NCI-H526 treated with DMSO at 0.1 percent for 48 hours (cell line): ENCODE measurements around the gene PNMT.

Experiments
- DNase-seq: peaks from one replicate; lab custom pipeline; 2025; lab: John Stamatoyannopoulos, UW

The PNMT gene

DNA sequence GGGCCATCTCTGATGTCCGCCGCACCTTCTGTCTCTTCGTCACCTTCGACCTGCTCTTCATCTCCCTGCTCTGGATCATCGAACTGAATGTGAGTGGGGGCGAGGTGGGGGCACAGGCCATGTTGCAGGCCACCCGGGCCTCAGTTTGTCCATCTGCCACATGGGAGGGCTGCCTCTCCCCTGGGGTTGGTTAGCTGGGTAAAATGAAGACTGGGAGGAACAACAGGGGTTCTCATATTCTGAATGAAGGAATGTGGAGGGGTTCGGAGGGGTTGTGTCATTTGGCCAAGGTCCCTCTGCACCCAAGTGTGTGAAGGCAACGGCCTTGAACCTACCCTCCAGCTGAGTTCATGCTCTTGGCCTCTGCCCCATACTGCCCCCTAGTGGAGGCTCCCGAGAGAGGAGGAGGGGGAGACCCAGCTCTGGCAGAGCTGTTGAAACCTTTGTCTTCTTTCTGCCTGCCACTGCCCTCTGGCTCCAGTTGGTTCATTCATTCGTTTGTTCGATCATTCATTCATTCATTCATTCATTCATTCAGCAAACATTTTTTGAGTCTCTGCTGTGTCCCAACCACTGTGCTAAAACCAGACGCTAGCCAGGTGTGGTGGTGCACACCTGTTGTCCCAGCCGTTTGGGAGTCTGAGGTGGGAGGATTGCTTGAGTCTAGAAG, 14.5 kb upstream of the PNMT start:
- no peak for DNase-seq

DNA sequence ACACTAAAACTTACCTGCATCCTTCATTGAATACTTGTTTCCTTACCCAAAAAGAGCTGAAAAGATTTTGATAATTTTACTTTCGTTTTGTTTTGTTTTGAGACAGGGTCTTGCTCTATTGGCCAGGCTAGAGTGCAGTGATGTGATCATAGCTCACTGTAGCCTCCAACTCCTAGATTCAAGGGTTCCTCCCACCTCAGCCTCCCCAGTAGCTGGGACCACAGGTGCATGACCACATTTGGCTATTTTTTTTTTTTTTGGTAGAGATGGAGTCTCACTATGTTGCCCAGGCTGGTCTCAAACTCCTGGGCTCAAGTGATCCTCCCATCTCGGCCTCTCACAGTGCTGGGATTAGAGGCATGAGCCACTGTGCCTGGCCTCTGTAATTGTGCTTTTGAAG, 13.1 kb upstream of the PNMT start:
- DNase-seq: no peak

DNA sequence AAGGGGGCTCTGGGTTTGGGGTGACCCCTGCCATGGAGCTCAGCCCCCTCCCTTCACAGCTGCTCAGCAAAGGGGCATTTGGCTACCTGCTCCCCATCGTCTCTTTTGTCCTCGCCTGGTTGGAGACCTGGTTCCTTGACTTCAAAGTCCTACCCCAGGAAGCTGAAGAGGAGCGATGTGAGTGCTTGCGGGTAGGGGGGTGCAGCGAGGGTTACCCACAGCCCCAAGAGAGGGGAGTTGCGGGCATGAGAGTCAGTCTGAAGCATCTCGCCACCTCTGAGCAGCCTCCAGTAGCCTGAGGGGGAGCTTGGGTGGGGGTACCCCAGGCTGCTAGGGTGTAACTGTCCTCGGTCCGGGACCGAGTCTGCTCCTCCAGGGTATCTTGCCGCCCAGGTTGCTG, 9.9 kb upstream of the PNMT start:
- DNase-seq: no peak

DNA sequence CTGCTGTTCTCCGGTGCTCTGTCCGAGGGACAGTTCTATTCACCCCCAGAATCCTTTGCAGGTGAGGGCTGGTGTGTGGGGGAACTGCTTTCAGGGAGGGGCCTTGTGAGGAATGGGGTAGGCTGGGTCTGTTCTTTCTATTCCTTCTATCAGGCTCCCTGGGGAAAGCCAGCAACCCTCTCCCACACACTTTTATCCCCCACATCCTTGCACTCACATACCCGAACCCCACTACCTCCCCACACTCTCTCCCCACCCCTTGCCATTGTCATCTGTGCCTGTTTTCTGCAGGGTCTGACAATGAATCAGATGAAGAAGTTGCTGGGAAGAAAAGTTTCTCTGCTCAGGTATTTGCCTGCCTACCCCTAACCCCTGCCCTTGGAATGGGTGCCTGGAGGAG, 9.5 kb upstream of the PNMT start:
- DNase-seq: no peak

DNA sequence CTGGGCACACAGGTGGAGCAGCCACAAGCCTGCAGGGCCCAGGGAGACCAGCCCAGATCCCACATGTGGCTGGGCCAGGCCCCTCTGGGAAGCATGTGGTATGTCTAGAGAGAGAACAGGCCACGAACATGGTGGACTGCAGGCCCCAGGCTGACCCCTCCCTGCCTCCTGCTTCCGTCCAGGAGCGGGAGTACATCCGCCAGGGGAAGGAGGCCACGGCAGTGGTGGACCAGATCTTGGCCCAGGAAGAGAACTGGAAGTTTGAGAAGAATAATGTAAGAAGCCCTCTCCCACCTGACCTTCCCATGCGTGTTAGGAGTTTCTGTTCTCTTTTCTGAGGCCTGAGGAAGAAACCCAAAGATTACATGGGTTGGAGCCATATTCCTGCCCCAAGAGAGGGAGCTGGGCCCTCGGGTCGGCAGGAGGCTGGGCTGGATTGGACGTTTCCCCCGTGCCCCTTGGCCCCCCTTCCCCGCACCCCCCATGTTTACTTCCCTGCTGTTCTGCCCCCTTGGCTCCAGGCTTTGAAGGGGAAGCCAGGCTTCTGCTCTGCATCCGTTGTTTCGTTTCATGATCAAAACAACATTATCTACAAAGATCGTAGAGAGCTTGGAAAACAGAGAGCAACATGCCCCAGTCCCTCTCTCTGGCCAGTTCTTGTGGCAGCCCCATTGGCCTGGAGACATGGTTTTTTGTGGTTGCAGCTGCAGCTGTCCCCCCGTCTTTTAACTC, 8.8 kb upstream of the PNMT start:
- no peak for DNase-seq

DNA sequence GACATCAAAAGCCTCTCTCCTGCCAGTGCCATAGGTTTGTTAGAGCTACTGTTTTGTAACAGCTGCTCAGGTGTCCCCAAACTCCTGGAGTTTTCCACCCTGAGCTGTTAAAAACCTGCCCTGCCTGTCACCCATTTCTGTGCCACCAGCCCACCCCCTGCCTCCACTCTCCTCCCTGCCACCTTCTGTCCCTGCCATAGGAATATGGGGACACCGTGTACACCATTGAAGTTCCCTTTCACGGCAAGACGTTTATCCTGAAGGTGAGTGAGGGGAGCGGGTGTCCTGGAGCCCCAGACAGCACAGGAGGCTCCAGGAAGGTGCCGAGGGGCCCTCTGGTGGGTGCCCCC, 8.3 kb upstream of the PNMT start:
- DNase-seq: no peak

DNA sequence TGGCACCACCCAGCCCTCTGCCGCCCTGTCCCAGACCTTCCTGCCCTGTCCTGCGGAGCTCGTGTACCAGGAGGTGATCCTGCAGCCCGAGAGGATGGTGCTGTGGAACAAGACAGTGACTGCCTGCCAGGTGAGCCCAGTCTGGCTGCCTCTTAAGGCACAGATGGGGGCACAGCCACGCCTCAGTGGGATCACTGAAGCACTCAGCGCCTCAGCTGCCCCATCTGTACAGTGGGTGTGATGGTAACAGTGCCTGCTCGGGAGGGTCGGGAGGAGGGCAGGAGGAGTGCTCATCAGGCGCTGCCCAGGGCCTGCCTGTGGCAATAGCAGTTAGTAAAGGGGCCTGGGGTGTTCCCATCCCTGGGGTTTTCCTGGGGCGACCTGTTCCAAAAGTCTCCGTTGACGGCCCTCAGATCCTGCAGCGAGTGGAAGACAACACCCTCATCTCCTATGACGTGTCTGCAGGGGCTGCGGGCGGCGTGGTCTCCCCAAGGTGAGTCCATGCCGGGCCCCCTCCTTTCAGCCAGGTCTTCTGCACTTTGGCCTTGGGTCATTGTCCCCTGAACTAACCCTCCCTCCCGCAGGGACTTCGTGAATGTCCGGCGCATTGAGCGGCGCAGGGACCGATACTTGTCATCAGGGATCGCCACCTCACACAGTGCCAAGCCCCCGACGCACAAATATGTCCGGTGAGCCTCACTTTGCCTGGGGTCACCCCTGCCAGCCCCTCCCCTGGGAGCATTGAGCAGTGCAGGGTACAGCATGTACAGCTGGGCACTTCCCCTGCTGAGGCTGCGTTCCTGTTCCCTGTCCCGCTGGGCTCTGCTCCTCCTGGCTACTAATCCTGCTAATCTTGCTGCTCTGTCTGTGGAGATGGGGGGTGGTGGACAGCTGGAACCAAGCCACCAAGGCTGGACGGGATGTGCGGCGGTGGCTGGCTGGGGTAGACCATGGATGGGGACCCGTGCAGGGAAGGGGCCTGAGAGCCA, 7.6 kb upstream of the PNMT start:
- no peak for DNase-seq

DNA sequence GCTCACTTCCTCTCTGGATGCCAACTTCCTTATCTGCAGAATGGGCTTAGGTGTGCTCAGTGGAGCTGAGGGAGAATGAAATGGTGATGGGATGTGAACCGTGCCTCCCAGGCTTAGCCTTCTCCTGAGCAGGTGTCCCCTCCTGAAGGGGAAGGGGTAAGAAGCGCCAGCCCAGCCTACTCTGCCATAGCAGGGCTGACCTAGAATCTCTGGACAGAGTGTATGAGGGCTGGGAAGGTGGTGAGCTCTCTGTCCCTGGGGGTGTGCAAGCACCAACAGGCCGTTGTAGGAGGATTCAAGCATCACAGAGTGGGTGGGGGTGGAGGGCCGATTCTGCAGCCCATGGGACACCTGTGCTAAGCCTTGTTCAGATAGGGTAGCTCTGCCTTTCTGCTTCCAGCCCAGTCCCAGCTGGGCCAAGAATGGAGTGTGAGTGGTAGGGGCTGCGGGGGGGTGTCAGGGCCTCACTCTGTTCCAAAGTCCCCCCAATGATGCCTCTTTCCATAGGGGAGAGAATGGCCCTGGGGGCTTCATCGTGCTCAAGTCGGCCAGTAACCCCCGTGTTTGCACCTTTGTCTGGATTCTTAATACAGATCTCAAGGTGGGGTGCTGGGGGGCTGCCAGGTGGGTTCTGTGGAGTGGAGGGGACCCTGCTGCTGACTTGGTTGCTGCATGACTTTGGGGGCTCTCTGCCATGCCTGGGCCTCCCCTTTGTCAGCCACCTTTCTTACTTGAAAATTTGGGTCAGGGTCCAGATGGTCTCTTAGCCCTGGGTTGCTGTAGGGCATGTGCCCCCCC, 6.3 kb upstream of the PNMT start:
- DNase-seq: no peak

DNA sequence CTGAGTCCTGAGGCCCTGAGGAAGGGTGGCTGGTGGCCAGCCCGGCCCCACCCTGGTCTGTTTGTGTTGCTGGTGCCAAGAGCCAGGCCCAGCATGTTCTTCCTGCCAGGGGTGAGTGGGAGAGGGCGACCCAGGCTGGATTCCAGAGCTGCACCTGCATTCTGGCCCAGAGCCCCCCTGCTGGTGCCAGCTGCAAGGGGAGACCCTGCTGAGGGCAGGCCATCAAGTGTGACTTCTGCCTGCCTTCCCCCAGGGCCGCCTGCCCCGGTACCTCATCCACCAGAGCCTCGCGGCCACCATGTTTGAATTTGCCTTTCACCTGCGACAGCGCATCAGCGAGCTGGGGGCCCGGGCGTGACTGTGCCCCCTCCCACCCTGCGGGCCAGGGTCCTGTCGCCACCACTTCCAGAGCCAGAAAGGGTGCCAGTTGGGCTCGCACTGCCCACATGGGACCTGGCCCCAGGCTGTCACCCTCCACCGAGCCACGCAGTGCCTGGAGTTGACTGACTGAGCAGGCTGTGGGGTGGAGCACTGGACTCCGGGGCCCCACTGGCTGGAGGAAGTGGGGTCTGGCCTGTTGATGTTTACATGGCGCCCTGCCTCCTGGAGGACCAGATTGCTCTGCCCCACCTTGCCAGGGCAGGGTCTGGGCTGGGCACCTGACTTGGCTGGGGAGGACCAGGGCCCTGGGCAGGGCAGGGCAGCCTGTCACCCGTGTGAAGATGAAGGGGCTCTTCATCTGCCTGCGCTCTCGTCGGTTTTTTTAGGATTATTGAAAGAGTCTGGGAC, 5.5 kb upstream of the PNMT start:
- DNase-seq: no peak

DNA sequence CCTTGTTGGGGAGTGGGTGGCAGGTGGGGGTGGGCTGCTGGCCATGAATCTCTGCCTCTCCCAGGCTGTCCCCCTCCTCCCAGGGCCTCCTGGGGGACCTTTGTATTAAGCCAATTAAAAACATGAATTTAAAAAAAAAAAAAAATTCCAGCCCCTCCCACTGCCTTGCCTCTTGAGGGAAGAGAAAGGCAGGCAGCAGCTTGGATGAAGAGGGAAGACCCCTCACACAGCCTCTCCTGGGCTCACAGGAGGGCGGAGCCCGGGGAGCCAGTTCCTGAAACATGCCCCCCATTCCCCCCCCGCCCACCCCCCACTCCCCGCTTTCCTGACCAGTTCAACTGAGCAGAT, 4.9 kb upstream of the PNMT start:
- DNase-seq: no peak

DNA sequence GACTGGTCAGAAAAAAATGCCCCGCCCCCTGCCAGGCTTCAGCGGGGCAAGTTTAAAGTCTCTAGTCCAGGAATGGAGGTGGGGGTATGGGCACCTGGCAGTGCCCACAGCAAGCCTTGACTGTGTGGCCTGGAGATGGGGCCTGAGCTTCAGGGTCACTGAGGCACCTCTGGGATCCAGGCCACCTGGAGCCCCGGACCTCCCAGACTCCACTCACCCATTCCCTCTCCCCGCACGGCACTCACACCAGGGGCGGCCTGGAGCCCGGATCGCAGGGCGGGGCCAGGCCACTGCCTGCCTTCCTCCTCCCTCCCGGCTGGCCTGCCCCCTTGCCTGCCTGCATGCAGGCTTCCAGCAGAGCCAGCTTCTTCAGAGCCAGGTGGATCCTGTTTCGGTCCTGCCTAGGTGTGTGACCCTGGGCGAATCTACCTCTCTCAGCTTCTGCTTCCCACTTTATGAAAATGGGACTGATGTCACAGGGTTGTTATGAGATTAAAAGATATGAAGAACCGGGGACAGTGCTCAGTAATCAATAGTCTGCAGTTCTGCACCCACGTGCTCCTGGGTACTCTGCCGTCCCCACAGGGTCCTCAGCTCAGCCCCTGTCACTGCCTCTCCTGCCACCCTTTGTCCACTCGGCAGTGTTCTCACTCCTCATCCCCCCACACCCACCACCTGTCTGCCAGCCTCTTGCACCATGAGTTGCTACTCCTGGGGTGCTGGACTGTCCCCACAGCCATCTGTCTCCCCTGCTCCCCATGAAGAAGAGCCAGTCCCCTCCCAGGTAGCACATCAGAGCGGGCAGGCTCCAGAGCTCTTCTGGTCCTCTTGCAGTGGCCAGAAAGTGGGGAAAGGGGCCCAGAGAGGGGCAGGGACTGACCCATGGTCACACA, 4.3 kb upstream of the PNMT start:
- DNase-seq: no peak

DNA sequence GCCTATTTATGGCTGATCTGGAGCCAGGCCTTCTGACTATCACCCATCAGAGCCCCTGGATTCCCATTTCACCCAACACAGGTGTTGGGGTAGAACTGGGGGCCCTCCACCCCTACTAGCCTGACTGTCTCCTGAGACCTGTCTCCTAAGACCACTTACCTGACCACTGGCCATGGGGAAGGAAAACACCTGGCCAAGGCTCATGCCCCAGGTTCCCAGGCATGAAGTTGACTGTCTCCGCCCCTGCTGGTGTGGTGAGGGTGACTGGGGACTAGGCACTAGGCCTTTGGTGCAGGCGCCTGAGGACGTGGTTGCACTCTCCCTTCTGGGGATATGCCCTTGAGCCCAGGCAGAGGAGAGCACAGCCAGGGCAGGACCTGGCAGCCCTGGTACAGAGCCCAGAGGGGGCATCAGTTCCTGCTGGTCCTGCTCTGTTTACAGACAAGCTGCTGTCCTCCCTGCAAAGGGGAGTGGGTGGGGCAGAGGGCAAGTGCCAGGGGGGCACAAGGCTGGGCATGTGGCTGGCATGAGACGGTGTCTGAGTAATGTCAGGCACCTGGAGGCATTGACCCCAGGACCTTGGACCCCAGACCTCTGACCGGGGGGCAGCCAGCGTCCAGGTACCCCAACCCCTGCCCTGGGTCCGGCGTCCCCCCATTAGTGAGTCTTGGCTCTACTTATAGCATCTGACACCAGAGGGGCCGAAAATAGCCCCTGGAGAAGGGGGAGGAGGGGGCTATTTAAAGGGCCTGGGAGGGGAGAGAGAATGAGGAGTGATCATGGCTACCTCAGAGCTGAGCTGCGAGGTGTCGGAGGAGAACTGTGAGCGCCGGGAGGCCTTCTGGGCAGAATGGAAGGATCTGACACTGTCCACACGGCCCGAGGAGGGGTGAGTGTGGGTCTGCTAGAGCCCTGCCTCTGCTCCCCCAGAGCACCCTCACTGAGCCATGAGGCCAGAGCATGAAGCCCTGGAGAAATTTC, 3.4 kb upstream of the PNMT start, which contains the start of gene TCAP:
TSS of gene TCAP (plus strand) at position 769 of the 981 bp plus-strand sequence. CDS start at position 780, 11 bp downstream.
- no peak for DNase-seq

DNA sequence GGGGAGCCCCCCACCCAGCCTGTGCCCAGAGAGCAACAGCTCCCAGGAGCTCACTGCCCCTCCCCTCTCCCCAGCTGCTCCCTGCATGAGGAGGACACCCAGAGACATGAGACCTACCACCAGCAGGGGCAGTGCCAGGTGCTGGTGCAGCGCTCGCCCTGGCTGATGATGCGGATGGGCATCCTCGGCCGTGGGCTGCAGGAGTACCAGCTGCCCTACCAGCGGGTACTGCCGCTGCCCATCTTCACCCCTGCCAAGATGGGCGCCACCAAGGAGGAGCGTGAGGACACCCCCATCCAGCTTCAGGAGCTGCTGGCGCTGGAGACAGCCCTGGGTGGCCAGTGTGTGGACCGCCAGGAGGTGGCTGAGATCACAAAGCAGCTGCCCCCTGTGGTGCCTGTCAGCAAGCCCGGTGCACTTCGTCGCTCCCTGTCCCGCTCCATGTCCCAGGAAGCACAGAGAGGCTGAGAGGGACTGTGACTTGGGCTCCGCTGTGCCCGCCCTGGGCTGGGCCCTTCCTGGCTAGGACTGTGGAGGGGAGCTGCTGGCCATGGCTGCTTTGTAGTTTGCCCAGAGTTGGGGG, 2.5 kb upstream of the PNMT start:
- DNase-seq: no peak

DNA sequence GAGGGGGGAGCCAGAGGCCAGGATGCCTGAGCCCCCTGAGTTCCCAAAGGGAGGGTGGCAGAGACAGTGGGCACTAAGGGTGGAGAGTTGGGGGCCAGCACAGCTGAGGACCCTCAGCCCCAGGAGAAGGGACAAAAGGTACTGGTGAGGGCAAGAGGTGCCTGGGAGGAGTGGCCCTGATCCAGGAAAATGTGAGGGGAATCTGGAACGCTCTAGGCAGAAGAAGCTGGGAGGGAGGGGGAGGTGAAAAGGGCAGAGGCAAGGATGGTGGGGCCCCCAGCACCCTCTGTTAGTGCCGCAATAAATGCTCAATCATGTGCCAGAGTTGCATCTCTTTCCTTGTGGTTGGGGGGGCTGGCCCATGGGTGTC, 2.0 kb upstream of the PNMT start:
- no peak for DNase-seq

DNA sequence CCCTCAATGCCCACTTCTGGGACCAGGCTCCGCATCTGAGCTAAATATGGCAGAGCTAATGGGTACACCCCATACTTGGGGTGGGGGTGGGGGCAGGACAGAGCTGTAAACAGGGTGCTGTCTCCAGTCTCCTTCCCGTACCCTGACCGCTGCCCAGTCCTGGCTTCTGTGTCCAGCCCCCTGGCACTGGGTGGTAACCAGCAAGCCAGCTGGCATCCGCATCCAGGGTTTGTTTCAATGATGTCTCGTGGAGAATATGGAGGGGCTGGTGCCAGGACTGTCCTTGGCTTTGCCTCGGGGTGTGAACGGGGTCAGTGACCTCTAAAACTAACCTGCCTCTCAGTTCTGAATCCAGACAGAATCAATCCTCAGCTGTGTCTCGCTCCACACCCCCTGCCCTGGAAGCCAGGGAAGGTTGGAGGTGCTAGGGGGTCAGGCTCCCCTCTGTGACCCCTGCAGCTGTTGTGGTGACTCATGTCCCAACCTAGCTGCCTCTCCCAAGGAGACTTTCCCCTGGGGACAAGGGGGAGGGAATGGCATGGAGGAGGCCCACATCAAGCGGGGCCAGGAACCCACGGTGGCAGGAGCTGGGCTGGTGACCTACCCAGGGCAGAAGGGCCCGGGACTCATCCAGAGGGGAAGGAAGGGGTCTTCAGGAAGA, 1.5 kb upstream of the PNMT start:
- DNase-seq: no peak

DNA sequence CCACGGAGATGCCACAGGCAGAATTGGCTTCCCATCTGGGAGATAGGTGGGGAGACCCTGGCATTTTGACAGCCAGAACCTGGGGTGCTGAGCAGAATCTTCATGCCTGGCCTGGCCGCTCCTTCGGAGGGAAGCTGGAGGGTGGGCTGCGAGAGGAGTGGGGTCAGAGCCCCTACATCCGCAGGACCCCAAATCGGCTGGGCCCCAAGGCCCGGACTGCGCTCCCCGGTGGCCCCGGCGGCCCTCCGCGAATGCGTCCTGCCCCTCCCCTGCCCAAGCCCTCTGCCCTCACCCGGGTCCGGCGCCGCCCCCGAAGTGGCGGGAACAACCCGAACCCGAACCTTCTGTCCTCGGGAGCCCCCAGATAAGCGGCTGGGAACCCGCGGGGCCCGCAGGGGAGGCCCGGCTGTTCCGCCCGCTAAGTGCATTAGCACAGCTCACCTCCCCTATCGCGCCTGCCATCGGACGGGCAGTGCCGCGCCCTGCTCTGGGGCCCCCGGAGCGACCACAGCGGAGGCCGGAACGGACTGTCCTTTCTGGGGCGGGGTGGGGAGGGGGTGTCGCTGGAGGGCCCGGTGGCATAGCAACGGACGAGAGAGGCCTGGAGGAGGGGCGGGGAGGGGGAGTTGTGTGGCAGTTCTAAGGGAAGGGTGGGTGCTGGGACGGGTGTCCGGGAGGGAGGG, 850 bp upstream of the PNMT start:
- no peak for DNase-seq
